Caco-2 (cell line): ENCODE measurements around the gene TNNT2. TPM values are rescaled to one million over a fixed set of nuclear protein-coding genes. Genes with fewer than 3 reads are reported as not detected.

Source experiments
- BruUV-seq: library from RNA; stranded (reverse); fragments of 400-500 nt; replicated peaks from 2 replicates; lab custom pipeline; 2021; lab: Mats Ljungman, UMichigan
- CTCF ChIA-PET: fragments of 300-600 bp; sonication (Branson Sonifier 250); formaldehyde crosslinking; loops from one replicate; lab custom pipeline; 2022; ENCODE audit warnings: antibody characterized with exemption; lab: Charles Lee
- POLR2A ChIA-PET: fragments of 300-600 bp; sonication (Branson Sonifier 250); formaldehyde crosslinking; loops from one replicate; lab custom pipeline; 2022; ENCODE audit warnings: antibody characterized with exemption; lab: Charles Lee
- DNase-seq, 2 experiments: peaks; one replicate each; pipeline versions ENCODE4 v3.0.0 to v3.0.0-alpha.2; 2020 to 2022
- H3K27me3 ChIP-seq: replicated peaks from 2 replicates; pipeline ENCODE4 v1.6.0; 2011; ENCODE audit warnings: low read length; ENCODE audit not compliant: control insufficient read depth, insufficient read depth
- H3K36me3 ChIP-seq: 2 replicates; pipeline ENCODE4 v1.5.1; 2011; ENCODE audit warnings: low read length; ENCODE audit not compliant: control insufficient read depth, insufficient read depth
- H3K4me1 ChIP-seq: fragments of 250-450 bp; sonication (Bioruptor Pico); 2 replicates; pipeline ENCODE4 v1.5.1; 2020; ENCODE audit warnings: mild to moderate bottlenecking
- H3K4me3 ChIP-seq: 2 replicates; pipeline ENCODE4 v1.5.1; 2011; ENCODE audit warnings: low read depth, mild to moderate bottlenecking, control low read depth, low read length
- H3K9me3 ChIP-seq: fragments of 250-450 bp; sonication (Bioruptor Pico); 2 replicates; pipeline ENCODE4 v1.5.1; 2020; ENCODE audit warnings: mild to moderate bottlenecking, moderate library complexity
- H3K27ac Mint-ChIP-seq: one replicate; pipeline ENCODE4 v1.8.0; 2022; ENCODE audit warnings: mixed read lengths; ENCODE audit not compliant: unreplicated experiment
- H3K27me3 Mint-ChIP-seq: one replicate; pipeline ENCODE4 v1.8.0; 2022; ENCODE audit warnings: mixed read lengths; ENCODE audit not compliant: insufficient read depth, unreplicated experiment
- H3K36me3 Mint-ChIP-seq: one replicate; pipeline ENCODE4 v1.8.0; 2022; ENCODE audit warnings: mild to moderate bottlenecking, mixed read lengths; ENCODE audit not compliant: insufficient read depth, unreplicated experiment
- H3K4me1 Mint-ChIP-seq: one replicate; pipeline ENCODE4 v1.8.0; 2022; ENCODE audit warnings: low read depth, mixed read lengths; ENCODE audit not compliant: unreplicated experiment
- H3K4me3 Mint-ChIP-seq: one replicate; pipeline ENCODE4 v1.8.0; 2022; ENCODE audit warnings: mild to moderate bottlenecking, moderate library complexity, mixed read lengths; ENCODE audit not compliant: unreplicated experiment
- H3K9me3 Mint-ChIP-seq: one replicate; pipeline ENCODE4 v1.8.0; 2022; ENCODE audit warnings: mixed read lengths; ENCODE audit not compliant: unreplicated experiment
- CTCF ChIP-seq, 2 experiments: fragments of 200-600 bp in 1 of 2; IDR thresholded peaks; 1 replicate in 1 of 2; 2 replicates in 1 of 2; pipeline versions ENCODE4 v1.5.1 to v1.8.0; 2011 to 2022; ENCODE audit warnings: antibody characterized with exemption in 1 of 2, control low read depth in 1 of 2, inconsistent platforms in 1 of 2, low read depth in 1 of 2, low read length in 1 of 2, mild to moderate bottlenecking in 1 of 2, moderate library complexity in 1 of 2; ENCODE audit not compliant: insufficient read depth in 1 of 2, severe bottlenecking in 1 of 2, unreplicated experiment in 1 of 2
- intact Hi-C: fragments of 100-400 bp; cut with micrococcal nuclease; formaldehyde crosslinking; loops from one replicate; pipeline ENCODE4 v1.10.0; 2022; ENCODE audit not compliant: unreplicated experiment
- total RNA-seq: library from RNA; stranded (reverse); gene quantifications from 2 replicates; pipeline ENCODE4 v1.2.3, GENCODE V29; 2022

Gene TNNT2
- total RNA-seq, 1 experiment from 2014 or later = 7.3 TPM

DNA sequence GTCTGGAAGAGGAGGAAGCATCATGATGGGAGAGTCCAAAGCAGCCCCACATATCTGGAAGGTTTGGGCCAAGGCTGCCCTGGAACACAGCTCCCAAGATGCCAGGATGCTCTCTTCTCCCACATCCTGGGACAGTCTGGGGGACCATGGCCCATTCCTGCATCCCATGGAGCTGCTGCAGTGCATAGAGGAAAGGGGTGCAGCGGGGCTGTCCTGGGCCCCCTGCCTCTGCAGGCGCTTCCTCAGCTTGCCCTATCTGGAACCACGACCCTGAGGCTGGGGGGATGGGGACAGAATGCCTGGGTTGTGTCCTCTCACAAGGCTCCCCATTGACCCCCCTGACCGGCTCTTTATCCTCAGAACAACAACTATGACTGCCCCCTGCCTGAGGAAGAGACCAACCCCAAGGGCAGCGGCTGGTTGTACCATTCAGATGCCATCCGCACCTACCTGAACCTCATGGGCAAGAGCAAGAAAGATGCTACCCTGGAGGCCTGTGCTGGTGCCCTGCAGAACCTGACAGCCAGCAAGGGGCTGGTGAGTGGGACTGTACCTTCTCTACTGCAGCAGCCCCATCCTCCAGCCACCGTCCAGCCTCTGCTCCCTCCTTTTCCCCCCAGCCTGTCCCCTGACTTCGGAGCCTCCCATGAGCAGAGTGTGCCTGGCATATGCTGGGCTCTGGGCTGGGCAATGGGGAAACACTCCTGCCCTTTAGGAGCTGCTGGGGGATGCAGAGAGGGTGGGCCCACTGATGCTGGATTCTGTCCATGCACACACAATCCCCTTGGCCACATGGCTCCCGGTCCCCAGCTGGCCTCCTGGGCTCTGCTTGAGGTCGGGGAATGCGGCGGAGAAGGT lies 54.6 kb downstream of the TNNT2 start:
- Histone ChIP-seq H3K4me1 (no peaks in the 10 kb centered on the region), H3K4me3 (no peak overlapping the region), H3K27me3 (peaks cover 2% of the 10 kb centered on the region; the same call in 1 of the 2 replicates), H3K36me3 (no peaks in the 10 kb centered on the region), H3K9me3 (no peaks in the 10 kb centered on the region)
- intact Hi-C loops = no loop called here
- BruUV-seq = no TSS peak
- POLR2A ChIA-PET = interaction anchor here (0.5 to 0.7 kb wide), 2 partner anchors 691 to 918 kb away, joined by 3 to 5 read pairs; no protein-coding TSS in a partner anchor
- H3K27me3 Mint-ChIP-seq = peaks cover 22% of the 10 kb centered on the region
- no peak for TF ChIP-seq CTCF (IDR thresholded peaks at IDR 0.05; ENCODE audit: insufficient read depth in 1 of 2, low read depth in 1 of 2, low read length in 1 of 2, severe bottlenecking in 1 of 2, unreplicated experiment in 1 of 2)
- no peak overlapping the region for H3K27ac Mint-ChIP-seq
- no peaks in the 10 kb centered on the region for H3K9me3 Mint-ChIP-seq
- no peak for DNase-seq
- CTCF ChIA-PET = interaction anchor here (1.2 kb wide), 1 partner anchor 13 kb away, joined by 3 read pairs; no protein-coding TSS in a partner anchor
- no peak overlapping the region for H3K4me3 Mint-ChIP-seq
- H3K36me3 Mint-ChIP-seq = no peaks in the 10 kb centered on the region
- no peaks in the 10 kb centered on the region for H3K4me1 Mint-ChIP-seq

- POLR2A ChIA-PET = interaction anchor here (0.5 kb wide), 1 partner anchor 917 kb away, joined by 5 read pairs; no protein-coding TSS in a partner anchor
- Histone ChIP-seq H3K4me1 (no peaks in the 10 kb centered on the region), H3K9me3 (no peaks in the 10 kb centered on the region), H3K36me3 (no peaks in the 10 kb centered on the region), H3K27me3 (peaks cover 2% of the 10 kb centered on the region; the same call in 1 of the 2 replicates), H3K4me3 (no peak overlapping the region)
- CTCF ChIA-PET = no interaction called here
- BruUV-seq = no TSS peak
- Mint-ChIP-seq H3K4me1 (no peaks in the 10 kb centered on the region), H3K36me3 (no peaks in the 10 kb centered on the region), H3K9me3 (no peaks in the 10 kb centered on the region), H3K27ac (no peak overlapping the region), H3K27me3 (peaks cover 18% of the 10 kb centered on the region), H3K4me3 (no peak overlapping the region)
- no peak for DNase-seq
- no peak for TF ChIP-seq CTCF (IDR thresholded peaks at IDR 0.05; ENCODE audit: insufficient read depth in 1 of 2, low read depth in 1 of 2, low read length in 1 of 2, severe bottlenecking in 1 of 2, unreplicated experiment in 1 of 2)
- intact Hi-C loops = no loop called here
Measured at GRCh38 chr1:201321826-201322390, 55.6 kb downstream of the TNNT2 start.

DNA sequence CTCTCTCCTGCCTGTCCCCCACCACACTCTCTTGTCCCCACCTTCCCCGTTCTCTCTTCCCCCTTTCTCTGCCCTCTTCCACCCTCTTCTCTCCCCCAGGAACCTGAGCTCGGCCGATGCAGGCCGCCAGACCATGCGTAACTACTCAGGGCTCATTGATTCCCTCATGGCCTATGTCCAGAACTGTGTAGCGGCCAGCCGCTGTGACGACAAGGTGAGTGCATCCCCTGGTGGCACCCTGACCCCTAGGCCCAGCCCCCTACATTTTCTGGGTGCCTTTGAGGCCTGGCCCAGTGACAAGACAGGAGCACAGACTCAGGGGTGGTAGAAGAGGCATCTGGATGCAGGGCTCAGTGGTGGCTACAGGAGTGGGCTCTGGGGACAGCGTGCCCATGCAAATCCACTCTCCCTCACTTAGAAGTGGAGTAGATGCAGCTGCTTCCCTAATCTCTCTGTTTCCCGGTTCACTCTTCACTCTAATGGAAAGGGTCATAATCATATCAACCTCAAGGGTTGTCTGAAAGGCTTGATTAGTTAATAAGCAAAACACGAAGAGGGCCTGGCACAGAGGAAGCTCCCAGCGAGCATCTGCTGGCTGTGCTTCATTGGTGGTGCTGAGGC lies 57.2 kb downstream of the TNNT2 start:
- ChIA-PET POLR2A (interaction anchor here (0.5 kb wide), 1 partner anchor 292 kb away, joined by 5 read pairs; no protein-coding TSS in a partner anchor), CTCF (interaction anchor here (0.6 to 1.1 kb wide), 2 partner anchors 11 to 13 kb away, joined by 4 to 9 read pairs; no protein-coding TSS in a partner anchor)
- Histone ChIP-seq H3K4me3 (no peak overlapping the region), H3K36me3 (no peaks in the 10 kb centered on the region), H3K27me3 (peaks cover 3% of the 10 kb centered on the region), H3K4me1 (no peaks in the 10 kb centered on the region), H3K9me3 (no peaks in the 10 kb centered on the region)
- Mint-ChIP-seq H3K4me1 (no peaks in the 10 kb centered on the region), H3K9me3 (no peaks in the 10 kb centered on the region), H3K4me3 (no peak overlapping the region), H3K36me3 (no peaks in the 10 kb centered on the region), H3K27me3 (peaks cover 11% of the 10 kb centered on the region), H3K27ac (no peak overlapping the region)
- TF ChIP-seq CTCF (IDR thresholded peaks at IDR 0.05; ENCODE audit: insufficient read depth in 1 of 2, low read depth in 1 of 2, low read length in 1 of 2, severe bottlenecking in 1 of 2, unreplicated experiment in 1 of 2) = no peak
- DNase-seq = no peak
- BruUV-seq = no TSS peak
- intact Hi-C loops = no loop called here
